Measurements from ENCODE around the gene COX4I2.
"Not testable (repeated sequence)": the region's sequence is repeated elsewhere in the genome, so short reads cannot be mapped to it uniquely, and the experiment has no call there.

Gene COX4I2

GRCh38 chr20:31661625-31662371, 24.1 kb downstream of the COX4I2 start:
- DNase-seq, result peak; percentile 81

GRCh38 chr20:31662372-31662854, 24.7 kb downstream of the COX4I2 start:
- no peak for DNase-seq

GRCh38 chr20:31663524-31663837, 25.8 kb downstream of the COX4I2 start:
- no peak for DNase-seq

- no peak for DNase-seq
Observed at GRCh38 chr20:31663838-31664695, 26.4 kb downstream of the COX4I2 start.

- DNase-seq, result no peak
Observed at GRCh38 chr20:31664696-31665354, 27.1 kb downstream of the COX4I2 start.

- DNase-seq, result no peak
Observed at GRCh38 chr20:31665753-31666152, 28.0 kb downstream of the COX4I2 start.

- no peak for DNase-seq
Observed at GRCh38 chr20:31666258-31667042, 28.7 kb downstream of the COX4I2 start.

GRCh38 chr20:31667315-31668285, 29.9 kb downstream of the COX4I2 start:
- DNase-seq, result no peak

- not testable (repeated sequence) for DNase-seq
Observed at GRCh38 chr20:31668944-31669343, 31.2 kb downstream of the COX4I2 start.

GRCh38 chr20:31669876-31670275, 32.2 kb downstream of the COX4I2 start:
- no peak for DNase-seq

- DNase-seq, result no peak
Observed at GRCh38 chr20:31670371-31671228, 32.9 kb downstream of the COX4I2 start.

GRCh38 chr20:31671324-31671723, 33.6 kb downstream of the COX4I2 start:
- no peak for DNase-seq

GRCh38 chr20:31673435-31673834, 35.7 kb downstream of the COX4I2 start:
- DNase-seq, result no peak

GRCh38 chr20:31673943-31674463, 36.3 kb downstream of the COX4I2 start:
- no peak for DNase-seq

- DNase-seq, result peak; percentile 95
Observed at GRCh38 chr20:31674895-31675827, 37.4 kb downstream of the COX4I2 start.

GRCh38 chr20:31675828-31676608, 38.3 kb downstream of the COX4I2 start:
- peak; percentile 37 for DNase-seq

- no peak for DNase-seq
Observed at GRCh38 chr20:31676609-31676989, 38.9 kb downstream of the COX4I2 start.

GRCh38 chr20:31677553-31678260, 40.0 kb downstream of the COX4I2 start:
- DNase-seq, result no peak
